GM21423 (cell line): ENCODE results near the gene CCDC198.

Experiments
- ATAC-seq: cut with Tn5 transposase; IDR thresholded peaks from one replicate; pipeline ENCODE4 v1.9.1; 2021; ENCODE audit warnings: mild to moderate bottlenecking, moderate library complexity; ENCODE audit not compliant: unreplicated experiment

CCDC198 gene

GRCh38 chr14:57470909-57471308, 22.7 kb downstream of the CCDC198 start:
- ATAC-seq: no peak

GRCh38 chr14:57464008-57464730, 29.5 kb downstream of the CCDC198 start:
- peak; percentile 91 for ATAC-seq

GRCh38 chr14:57462551-57462950, 31.1 kb downstream of the CCDC198 start:
- ATAC-seq: no peak

GRCh38 chr14:57461777-57462320, 31.8 kb downstream of the CCDC198 start:
- no peak for ATAC-seq

- ATAC-seq: no peak
Observed at GRCh38 chr14:57435923-57436322, 57.7 kb downstream of the CCDC198 start.

GRCh38 chr14:57420986-57421385, 72.7 kb downstream of the CCDC198 start:
- no peak for ATAC-seq

GRCh38 chr14:57420033-57420432, 73.6 kb downstream of the CCDC198 start:
- ATAC-seq: no peak
